HL-60/S4 treated with retinoic acid at 250 ng/mL for 4 days and 3 days (cell line): ENCODE measurements around the gene DNAJC18.
"Not testable (repeated sequence)": the region's sequence is repeated elsewhere in the genome, so short reads cannot be mapped to it uniquely, and the experiment has no call there.

Source experiments
- in situ Hi-C: fragments of 300-500 bp; cut with MboI; formaldehyde crosslinking; loops from 2 replicates; pipeline ENCODE4 v1.7.0; 2022; ENCODE audit warnings: low sequenced_read_pairs

The DNAJC18 gene

GRCh38 chr5:139461698-139462097, 22.4 kb upstream of the DNAJC18 start:
- in situ Hi-C loops = no loop called here

GRCh38 chr5:139461176-139461575, 21.9 kb upstream of the DNAJC18 start:
- in situ Hi-C loops = no loop called here

GRCh38 chr5:139460455-139460854, 21.1 kb upstream of the DNAJC18 start:
- in situ Hi-C loops = no loop called here

- in situ Hi-C loops = no loop called here
Measured at GRCh38 chr5:139459451-139459934, 20.2 kb upstream of the DNAJC18 start.

GRCh38 chr5:139458580-139459407, 19.5 kb upstream of the DNAJC18 start:
- in situ Hi-C loops = no loop called here

GRCh38 chr5:139457653-139458306, 18.5 kb upstream of the DNAJC18 start:
- in situ Hi-C loops = no loop called here

GRCh38 chr5:139457241-139457640, 17.9 kb upstream of the DNAJC18 start:
- in situ Hi-C loops = no loop called here

- in situ Hi-C loops = no loop called here
Measured at GRCh38 chr5:139456776-139457175, 17.5 kb upstream of the DNAJC18 start.

- in situ Hi-C loops = no loop called here
Measured at GRCh38 chr5:139454568-139455290, 15.4 kb upstream of the DNAJC18 start.

GRCh38 chr5:139453683-139454567, 14.6 kb upstream of the DNAJC18 start:
- in situ Hi-C loops = no loop called here

- in situ Hi-C loops = no loop called here
Measured at GRCh38 chr5:139451878-139452660, 12.7 kb upstream of the DNAJC18 start.

GRCh38 chr5:139451176-139451575, 11.9 kb upstream of the DNAJC18 start:
- in situ Hi-C loops = no loop called here

- in situ Hi-C loops = no loop called here
Measured at GRCh38 chr5:139446956-139447779, 7.8 kb upstream of the DNAJC18 start.

- in situ Hi-C loops = no loop called here
Measured at GRCh38 chr5:139445325-139446170, 6.2 kb upstream of the DNAJC18 start.

GRCh38 chr5:139443831-139444453, 4.6 kb upstream of the DNAJC18 start:
- in situ Hi-C loops = no loop called here

- in situ Hi-C loops = not testable (repeated sequence)
Measured at GRCh38 chr5:139440416-139440815, 1.1 kb upstream of the DNAJC18 start.

- in situ Hi-C loops = no loop called here
Measured at GRCh38 chr5:139438707-139439012, 665 bp downstream of the DNAJC18 start.

GRCh38 chr5:139435676-139436075, 3.6 kb downstream of the DNAJC18 start:
- in situ Hi-C loops = no loop called here
